GM12874 (cell line): ENCODE data around the gene GLTP.

Experiments used
- TF ChIP-seq, protein P1 (sequence below): IDR thresholded peaks from 2 replicates; pipeline ENCODE4 v1.5.1; 2011; ENCODE audit warnings: low read depth, mild to moderate bottlenecking, control low read depth, low read length, moderate library complexity; ENCODE audit not compliant: insufficient read depth

Gene GLTP

DNA sequence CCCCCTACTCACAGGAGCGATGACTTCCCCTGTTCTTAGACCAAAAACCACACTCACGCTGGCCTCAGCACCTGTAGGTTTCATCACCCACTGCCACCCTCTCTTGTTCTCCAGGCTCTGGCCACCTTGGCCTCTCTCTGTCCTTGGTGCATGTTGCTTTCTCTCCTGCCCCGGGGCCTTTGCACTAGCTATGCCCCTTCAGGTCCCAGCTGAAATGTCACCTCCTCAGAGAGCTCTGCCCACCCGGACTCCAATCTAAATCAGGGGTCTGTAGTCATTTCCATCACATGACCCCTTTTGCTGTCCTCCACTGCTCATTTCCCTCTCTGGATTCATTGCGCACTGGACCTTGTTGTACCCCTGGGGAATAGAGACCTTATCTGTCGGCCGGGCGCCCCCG lies 39.0 kb downstream of the GLTP start:
- TF ChIP-seq, protein P1, sequence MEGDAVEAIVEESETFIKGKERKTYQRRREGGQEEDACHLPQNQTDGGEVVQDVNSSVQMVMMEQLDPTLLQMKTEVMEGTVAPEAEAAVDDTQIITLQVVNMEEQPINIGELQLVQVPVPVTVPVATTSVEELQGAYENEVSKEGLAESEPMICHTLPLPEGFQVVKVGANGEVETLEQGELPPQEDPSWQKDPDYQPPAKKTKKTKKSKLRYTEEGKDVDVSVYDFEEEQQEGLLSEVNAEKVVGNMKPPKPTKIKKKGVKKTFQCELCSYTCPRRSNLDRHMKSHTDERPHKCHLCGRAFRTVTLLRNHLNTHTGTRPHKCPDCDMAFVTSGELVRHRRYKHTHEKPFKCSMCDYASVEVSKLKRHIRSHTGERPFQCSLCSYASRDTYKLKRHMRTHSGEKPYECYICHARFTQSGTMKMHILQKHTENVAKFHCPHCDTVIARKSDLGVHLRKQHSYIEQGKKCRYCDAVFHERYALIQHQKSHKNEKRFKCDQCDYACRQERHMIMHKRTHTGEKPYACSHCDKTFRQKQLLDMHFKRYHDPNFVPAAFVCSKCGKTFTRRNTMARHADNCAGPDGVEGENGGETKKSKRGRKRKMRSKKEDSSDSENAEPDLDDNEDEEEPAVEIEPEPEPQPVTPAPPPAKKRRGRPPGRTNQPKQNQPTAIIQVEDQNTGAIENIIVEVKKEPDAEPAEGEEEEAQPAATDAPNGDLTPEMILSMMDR: no peak

- TF ChIP-seq, protein P1: no peak
These were observed 39.9 kb downstream of the GLTP start for GRCh38 chr12:109840305-109841074.

DNA sequence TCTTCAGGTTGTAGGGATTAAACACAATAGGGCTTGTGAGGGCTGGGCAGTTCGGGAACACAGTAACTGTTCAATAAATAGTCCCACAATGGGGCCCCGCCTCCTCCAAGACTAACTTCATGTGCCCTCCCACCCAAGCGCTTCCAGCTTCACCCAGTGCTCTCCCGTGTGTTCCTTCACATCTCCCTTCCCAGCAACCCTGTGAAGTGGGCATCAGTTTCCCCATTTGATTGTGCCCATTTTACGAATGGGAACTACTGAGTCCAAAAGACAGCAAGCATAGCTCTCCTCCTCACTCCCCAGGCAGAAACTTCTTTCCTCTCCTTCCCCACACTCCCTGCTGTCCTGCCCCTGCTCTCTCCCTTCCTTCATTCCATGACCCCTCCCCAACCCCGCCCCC lies 40.9 kb downstream of the GLTP start:
- TF ChIP-seq, protein P1: no peak

DNA sequence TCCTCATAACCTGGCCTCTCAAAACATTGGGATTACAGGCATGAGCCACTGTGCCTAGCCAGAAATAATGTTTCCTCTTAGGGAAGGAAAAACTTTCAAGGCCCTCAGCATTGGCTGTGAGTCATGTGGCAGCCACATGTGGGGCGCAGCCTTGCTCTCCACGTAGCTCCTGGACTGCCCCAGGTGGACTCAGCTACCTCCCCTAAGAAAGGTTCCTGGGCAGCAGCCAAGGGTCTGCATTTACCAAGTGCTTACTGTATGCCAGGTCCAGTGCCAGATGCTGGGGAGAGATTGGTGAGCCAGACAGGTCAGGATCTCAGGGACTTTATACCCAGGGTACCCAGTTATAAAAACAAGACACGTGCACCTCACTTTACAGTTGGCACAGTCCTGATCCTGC lies 43.4 kb downstream of the GLTP start:
- TF ChIP-seq, protein P1: no peak

DNA sequence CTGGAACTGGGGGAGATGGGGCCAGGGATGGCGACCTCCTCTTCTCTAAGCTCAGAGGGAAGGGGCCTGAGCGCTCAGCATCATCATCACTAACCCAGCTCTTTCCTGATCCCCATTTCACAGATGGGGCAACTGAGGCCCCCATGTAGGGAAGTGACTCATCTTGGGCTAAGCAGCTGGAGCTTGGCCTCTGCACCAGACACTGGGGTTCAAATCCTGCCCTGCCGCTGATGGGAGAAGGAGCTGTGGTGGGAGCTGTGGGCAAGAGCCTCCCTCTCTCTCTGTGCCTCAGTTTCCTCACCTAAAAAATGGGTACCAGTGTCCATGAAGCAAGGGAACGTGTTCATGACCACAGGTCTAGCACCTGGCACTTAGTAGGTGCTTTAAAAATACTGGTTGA lies 44.5 kb downstream of the GLTP start:
- TF ChIP-seq, protein P1: no peak

- TF ChIP-seq, protein P1: no peak
These were observed 46.8 kb downstream of the GLTP start, which contains the start of gene TRPV4 for GRCh38 chr12:109833307-109834189. TSS of gene TRPV4 (minus strand) at chr12:109833398. CDS start at chr12:109814796, 18,602 bp downstream.

DNA sequence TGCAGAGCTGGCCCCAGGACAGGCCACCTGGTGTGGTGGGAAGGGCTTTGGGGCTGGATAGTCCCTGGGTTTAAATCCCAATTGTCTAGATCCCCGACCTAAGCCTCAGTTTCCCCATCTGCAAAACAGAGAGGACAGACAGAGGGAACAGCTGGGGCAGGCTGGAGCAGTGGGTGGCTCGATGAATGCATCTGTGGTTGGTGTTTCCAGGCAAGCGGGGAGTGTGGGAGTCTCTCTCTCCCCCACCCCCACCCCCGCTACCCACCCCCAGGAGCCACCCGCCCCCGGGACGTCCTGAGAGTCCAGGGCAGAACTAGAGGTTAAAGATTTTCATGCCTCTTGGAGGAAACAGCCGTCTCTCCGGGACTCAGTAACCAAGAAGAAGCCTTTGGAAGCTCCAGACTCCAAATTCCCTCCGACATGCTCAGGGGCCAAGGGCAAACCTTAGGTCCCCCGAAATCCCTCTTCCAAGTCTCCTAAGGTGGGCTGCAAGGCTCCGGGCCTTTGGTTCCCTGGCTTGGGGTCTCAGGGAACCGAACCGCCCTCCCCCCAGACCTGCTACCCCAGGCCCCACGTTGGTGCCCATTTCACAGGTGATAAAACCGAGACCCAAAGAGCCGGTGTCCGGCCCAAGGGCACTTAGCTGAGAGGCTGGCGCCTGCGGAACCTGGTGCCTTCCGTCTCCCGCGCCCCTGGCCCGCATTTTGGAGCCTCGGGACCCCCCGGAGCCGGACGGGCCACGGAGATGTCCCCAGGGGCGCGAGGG lies 47.6 kb downstream of the GLTP start:
- TF ChIP-seq, protein P1: no peak
